SU-DHL-6 (cell line): ENCODE data around the gene RNF150.

Experiments
- CTCF ChIP-seq: fragments of 200-600 bp; sonication (generic); IDR thresholded peaks from one replicate; pipeline ENCODE4 v1.5.1; 2017; ENCODE audit warnings: antibody characterized with exemption, mild to moderate bottlenecking, low read length, moderate library complexity; ENCODE audit not compliant: insufficient read depth, poor library complexity, severe bottlenecking
- EZH2phosphoT487 ChIP-seq: fragments of 200-600 bp; sonication (generic), shearing (Covaris generic); conservative IDR thresholded peaks from 2 replicates; pipeline ENCODE4 v1.6.1; 2018; ENCODE audit warnings: mild to moderate bottlenecking, antibody characterized with exemption, low read length, moderate library complexity, mixed read lengths

GRCh38 chr4:141158219-141158618, 24.9 kb upstream of the RNF150 start:
- TF ChIP-seq CTCF (no peak), EZH2phosphoT487 (no peak)
